ENCODE data around the gene PCNX2.

GRCh38 chr1:233245191-233245765, 50.2 kb downstream of the PCNX2 start:
- no peak for TF ChIP-seq CTCF (conservative IDR thresholded peaks at IDR 0.05; ENCODE audit: low read length)
- no peak for TF ChIP-seq EZH2phosphoT487 (IDR thresholded peaks at IDR 0.05; ENCODE audit: borderline replicate concordance)

Measured in Loucy (cell line).